Neural cell (in vitro differentiated cells): ENCODE results near the gene DPP9.

Experiments used
- CTCF ChIP-seq: fragments of 450-650 bp; IDR thresholded peaks from 2 replicates; pipeline ENCODE4 v1.5.1; 2014; ENCODE audit warnings: antibody characterized with exemption, mild to moderate bottlenecking, moderate library complexity; ENCODE audit not compliant: poor library complexity, severe bottlenecking
- EP300 ChIP-seq: fragments of 450-650 bp; conservative IDR thresholded peaks from 2 replicates; pipeline ENCODE4 v1.6.1; 2014; ENCODE audit warnings: antibody characterized with exemption, mild to moderate bottlenecking, moderate library complexity; ENCODE audit not compliant: poor library complexity, severe bottlenecking
- EZH2 ChIP-seq: fragments of 200-600, 300-800 bp; shearing (Covaris generic), sonication (generic); IDR thresholded peaks from 2 replicates; pipeline ENCODE4 v1.6.1; 2014; ENCODE audit warnings: antibody characterized with exemption, low read length, borderline replicate concordance, mild to moderate bottlenecking; ENCODE audit not compliant: insufficient read depth, poor library complexity, severe bottlenecking
- POLR2AphosphoS5 ChIP-seq: IDR thresholded peaks from 2 replicates; pipeline ENCODE4 v1.6.1; 2012
- RAD21 ChIP-seq: fragments of 450-650 bp; conservative IDR thresholded peaks from 2 replicates; pipeline ENCODE4 v1.6.1; 2014; ENCODE audit warnings: antibody characterized with exemption, mild to moderate bottlenecking, moderate library complexity
- REST ChIP-seq: IDR thresholded peaks from 2 replicates; pipeline ENCODE4 v1.6.1; 2012; ENCODE audit warnings: borderline replicate concordance
- SMC3 ChIP-seq: fragments of 450-650 bp; conservative IDR thresholded peaks from 2 replicates; pipeline ENCODE4 v1.6.1; 2014; ENCODE audit warnings: antibody characterized with exemption, mild to moderate bottlenecking, moderate library complexity; ENCODE audit not compliant: poor library complexity

- TF ChIP-seq RAD21 = no peak
- TF ChIP-seq REST = no peak
- no peak for TF ChIP-seq CTCF
- TF ChIP-seq POLR2AphosphoS5 = no peak
- TF ChIP-seq EP300 = no peak
- no peak for TF ChIP-seq SMC3
- TF ChIP-seq EZH2 = no peak
These were observed 3.5 kb downstream of the DPP9 start for GRCh38 chr19:4720037-4720700.
